T-helper 9 cell (primary cell): ENCODE results near the gene CDK14.

ENCODE experiments used
- DNase-seq: peaks from one replicate; pipeline ENCODE4 v3.0.0-alpha.2; 2020

The CDK14 gene

GRCh38 chr7:91242097-91242844, 646.1 kb downstream of the CDK14 start:
- DNase-seq, result no peak

DNA sequence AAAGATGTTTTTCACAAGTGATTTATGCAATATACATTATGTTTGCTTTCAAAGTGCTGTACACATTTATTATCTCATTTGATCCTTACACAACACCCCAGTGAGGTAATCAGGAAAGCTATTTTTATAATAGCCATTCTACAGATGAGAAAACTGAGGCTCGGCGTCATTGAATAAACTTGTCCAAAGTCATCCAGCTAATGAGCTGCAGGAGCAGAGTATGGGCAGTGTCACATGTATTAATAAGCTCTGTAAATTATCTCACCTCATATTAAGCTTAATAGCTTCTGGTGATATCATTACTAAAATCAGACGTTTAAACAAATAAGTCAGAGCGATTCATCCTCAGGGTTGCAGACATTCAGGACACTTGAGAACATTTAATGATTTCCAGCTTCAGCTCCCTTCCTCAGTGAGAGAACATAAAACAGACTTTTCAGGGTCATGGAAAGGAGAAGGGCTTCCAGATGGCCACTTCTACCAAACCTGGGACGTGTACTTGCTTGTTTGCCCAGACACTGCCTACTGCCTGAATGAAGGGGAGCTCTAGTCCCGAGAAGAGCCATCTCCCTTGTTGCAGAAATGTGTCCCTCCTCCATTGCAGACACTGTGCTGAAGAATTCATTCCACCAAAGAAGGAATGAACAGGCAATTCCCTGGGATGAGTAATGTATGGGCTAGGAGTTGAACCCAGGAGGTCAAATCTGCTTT, 647.6 kb downstream of the CDK14 start:
- DNase-seq, result no peak

- no peak for DNase-seq
Measured at GRCh38 chr7:91247500-91247899, 651.4 kb downstream of the CDK14 start.

GRCh38 chr7:91248996-91249395, 652.9 kb downstream of the CDK14 start:
- DNase-seq, result no peak

DNA sequence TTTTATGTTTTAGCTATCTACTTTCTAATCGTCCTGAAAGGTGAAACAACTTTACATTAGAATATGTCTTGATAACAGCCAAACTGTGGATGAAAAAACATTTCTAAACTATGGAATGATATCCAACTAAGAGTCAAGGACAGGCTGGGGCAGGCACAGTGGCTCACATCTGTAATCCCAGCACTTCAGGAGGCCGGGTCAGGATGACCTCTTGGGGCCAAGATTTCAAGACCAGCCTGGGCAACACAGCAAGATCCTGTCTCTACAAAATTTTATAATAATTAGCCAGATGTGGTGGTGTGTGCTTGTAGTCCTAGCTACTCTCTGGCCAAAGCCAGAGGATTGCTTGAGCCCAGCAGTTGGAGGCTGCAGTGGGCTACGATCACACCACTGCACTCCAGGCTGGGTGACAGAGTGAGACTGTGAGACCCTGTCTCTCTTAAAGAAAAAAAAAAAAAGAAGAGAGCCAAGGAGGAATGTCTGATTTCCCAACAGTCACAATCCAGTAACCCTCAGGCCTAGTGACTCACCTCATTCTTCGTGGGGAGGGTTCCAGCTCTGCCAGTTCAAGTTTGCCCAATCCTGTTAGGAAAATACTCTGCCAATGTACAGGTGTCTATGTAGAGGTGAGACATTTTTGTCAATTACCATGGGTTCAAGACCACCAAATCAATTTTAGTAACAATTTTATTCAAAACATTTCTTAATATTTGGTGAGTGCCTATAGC, 653.5 kb downstream of the CDK14 start:
- no peak for DNase-seq

- no peak for DNase-seq
Measured at GRCh38 chr7:91250706-91251105, 654.6 kb downstream of the CDK14 start.

DNA sequence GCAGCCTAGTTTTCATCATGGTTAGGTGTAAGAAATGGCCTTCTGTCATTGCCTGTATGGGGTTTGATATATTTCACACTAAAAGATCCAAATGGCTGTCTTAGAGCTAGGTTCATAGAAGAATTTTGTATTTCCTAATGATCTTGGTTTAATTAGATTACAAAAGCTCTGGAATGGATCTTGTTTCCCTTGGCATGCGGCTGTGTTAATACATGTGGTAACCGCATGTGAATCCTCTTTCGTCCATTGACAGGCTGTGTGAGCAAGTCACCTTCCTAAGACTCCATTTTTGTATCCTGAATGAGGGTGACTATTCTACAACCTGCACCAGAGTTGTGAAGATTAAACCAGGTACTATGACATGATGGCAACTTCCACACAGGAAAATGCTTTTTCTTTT, 655.8 kb downstream of the CDK14 start:
- DNase-seq, result no peak
